Neural progenitor cell (in vitro differentiated cells): ENCODE measurements around the gene COLEC12. TPM values are rescaled to one million over a fixed set of nuclear protein-coding genes. Genes with fewer than 3 reads are reported as not detected.
"Not testable (repeated sequence)": the region's sequence is repeated elsewhere in the genome, so short reads cannot be mapped to it uniquely, and the experiment has no call there.

Source experiments
- DNase-seq: peaks from one replicate; pipeline ENCODE4 v3.0.0-alpha.2; 2016; ENCODE audit warnings: low spot score
- H2AFZ ChIP-seq: fragments of 200-600 bp; sonication (generic); replicated peaks from 2 replicates; pipeline ENCODE4 v1.6.1; 2016; ENCODE audit warnings: antibody characterized with exemption
- H3F3A ChIP-seq: fragments of 200-600 bp; sonication (generic); 2 replicates; pipeline ENCODE4 v1.6.1; 2016; ENCODE audit warnings: antibody characterized with exemption, low read depth
- H3K27ac ChIP-seq: fragments of 200-600 bp; sonication (generic); 2 replicates; pipeline ENCODE4 v1.5.1; 2016; ENCODE audit warnings: mild to moderate bottlenecking
- H3K27me3 ChIP-seq: fragments of 200-600 bp; sonication (generic); 2 replicates; pipeline ENCODE4 v1.6.1; 2016; ENCODE audit warnings: mild to moderate bottlenecking, moderate library complexity
- H3K36me3 ChIP-seq: fragments of 200-600 bp; sonication (generic); 2 replicates; pipeline ENCODE4 v1.5.1; 2016
- H3K4me1 ChIP-seq: fragments of 200-600 bp; sonication (generic); 2 replicates; pipeline ENCODE4 v1.6.1; 2016; ENCODE audit warnings: mixed run types
- H3K4me2 ChIP-seq: fragments of 200-600 bp; sonication (generic); 2 replicates; pipeline ENCODE4 v1.6.1; 2016
- H3K4me3 ChIP-seq: fragments of 200-600 bp; sonication (generic); 2 replicates; pipeline ENCODE4 v1.5.1; 2016
- H3K79me2 ChIP-seq: fragments of 200-600 bp; sonication (generic); 2 replicates; pipeline ENCODE4 v1.6.1; 2016; ENCODE audit warnings: low read depth
- H3K9ac ChIP-seq: fragments of 200-600 bp; sonication (generic); 2 replicates; pipeline ENCODE4 v1.6.1; 2016
- H3K9me3 ChIP-seq: fragments of 200-600 bp; sonication (generic); 2 replicates; pipeline ENCODE4 v1.5.1; 2016; ENCODE audit warnings: low read depth
- H4K20me1 ChIP-seq: fragments of 200-600 bp; sonication (generic); 2 replicates; pipeline ENCODE4 v1.6.1; 2016; ENCODE audit warnings: low read depth
- H3K27ac Mint-ChIP-seq: 3 replicates; pipeline ENCODE4 v1.8.0; 2021; ENCODE audit warnings: mixed read lengths
- H3K27me3 Mint-ChIP-seq: 2 replicates; pipeline ENCODE4 v1.8.0; 2022; ENCODE audit warnings: low read depth, mild to moderate bottlenecking, inconsistent platforms, moderate library complexity, mixed read lengths; ENCODE audit not compliant: insufficient read depth
- H3K36me3 Mint-ChIP-seq: 3 replicates; pipeline ENCODE4 v1.8.0; 2021; ENCODE audit warnings: mixed read lengths
- H3K4me1 Mint-ChIP-seq: 3 replicates; pipeline ENCODE4 v1.8.0; 2021; ENCODE audit warnings: mixed read lengths
- H3K4me3 Mint-ChIP-seq: 3 replicates; pipeline ENCODE4 v1.8.0; 2021; ENCODE audit warnings: mild to moderate bottlenecking, moderate library complexity, mixed read lengths
- H3K9me3 Mint-ChIP-seq: 3 replicates; pipeline ENCODE4 v1.8.0; 2020; ENCODE audit warnings: mixed read lengths
- EZH2 ChIP-seq: fragments of 200-600 bp; sonication (generic); IDR thresholded peaks from 2 replicates; pipeline ENCODE4 v1.6.1; 2017; ENCODE audit warnings: antibody characterized with exemption, mild to moderate bottlenecking, moderate library complexity
- EZH2phosphoT487 ChIP-seq: fragments of 200-600 bp; sonication (generic); IDR thresholded peaks from 2 replicates; pipeline ENCODE4 v1.6.1; 2017; ENCODE audit warnings: antibody characterized with exemption
- total RNA-seq: library from RNA; depleted of rRNA; stranded (reverse); fragments of >200 nt; gene quantifications from 2 replicates; pipeline ENCODE4 v1.2.3, GENCODE V29; 2015; ENCODE audit warnings: low replicate concordance
- TF ChIP-seq, protein P1 (sequence below): fragments of 200-600 bp; sonication (generic); IDR thresholded peaks from 2 replicates; pipeline ENCODE4 v1.5.1; 2017; ENCODE audit warnings: antibody characterized with exemption, mild to moderate bottlenecking

Gene COLEC12
- total RNA-seq, 1 donor from 2014 or later, result 2.0 TPM

DNA sequence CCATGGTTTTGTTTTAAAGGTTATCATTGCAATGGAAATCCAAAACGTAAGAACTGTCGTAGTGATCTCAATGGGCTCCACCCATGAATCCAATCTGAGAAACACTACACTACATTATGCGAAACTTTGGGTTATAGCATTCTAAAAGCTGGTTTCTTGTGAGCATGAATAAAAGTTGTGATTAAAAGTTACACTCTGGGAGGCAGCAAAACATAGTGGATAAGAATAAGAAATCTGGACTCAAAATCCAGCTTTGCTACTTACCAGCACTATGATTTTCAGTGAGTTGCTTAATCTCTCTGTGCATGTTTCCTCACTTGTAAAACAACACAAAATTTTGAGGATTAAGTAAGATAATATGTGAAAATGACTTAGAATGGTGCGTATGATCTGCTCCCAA is 207.0 kb downstream of the COLEC12 start:
- no peaks in the 10 kb centered on the region for H3K9me3 ChIP-seq
- no peak overlapping the region for H3K27ac Mint-ChIP-seq
- H3K27ac ChIP-seq, result no peak overlapping the region
- H3K4me3 ChIP-seq, result no peak overlapping the region
- no peaks in the 10 kb centered on the region for H3K27me3 ChIP-seq
- H3K4me3 Mint-ChIP-seq, result no peak overlapping the region
- no peak overlapping the region for H3K9ac ChIP-seq
- no peaks in the 10 kb centered on the region for H3K79me2 ChIP-seq
- H4K20me1 ChIP-seq, result no peaks in the 10 kb centered on the region
- TF ChIP-seq, protein P1, sequence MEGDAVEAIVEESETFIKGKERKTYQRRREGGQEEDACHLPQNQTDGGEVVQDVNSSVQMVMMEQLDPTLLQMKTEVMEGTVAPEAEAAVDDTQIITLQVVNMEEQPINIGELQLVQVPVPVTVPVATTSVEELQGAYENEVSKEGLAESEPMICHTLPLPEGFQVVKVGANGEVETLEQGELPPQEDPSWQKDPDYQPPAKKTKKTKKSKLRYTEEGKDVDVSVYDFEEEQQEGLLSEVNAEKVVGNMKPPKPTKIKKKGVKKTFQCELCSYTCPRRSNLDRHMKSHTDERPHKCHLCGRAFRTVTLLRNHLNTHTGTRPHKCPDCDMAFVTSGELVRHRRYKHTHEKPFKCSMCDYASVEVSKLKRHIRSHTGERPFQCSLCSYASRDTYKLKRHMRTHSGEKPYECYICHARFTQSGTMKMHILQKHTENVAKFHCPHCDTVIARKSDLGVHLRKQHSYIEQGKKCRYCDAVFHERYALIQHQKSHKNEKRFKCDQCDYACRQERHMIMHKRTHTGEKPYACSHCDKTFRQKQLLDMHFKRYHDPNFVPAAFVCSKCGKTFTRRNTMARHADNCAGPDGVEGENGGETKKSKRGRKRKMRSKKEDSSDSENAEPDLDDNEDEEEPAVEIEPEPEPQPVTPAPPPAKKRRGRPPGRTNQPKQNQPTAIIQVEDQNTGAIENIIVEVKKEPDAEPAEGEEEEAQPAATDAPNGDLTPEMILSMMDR, result no peak
- no peak for TF ChIP-seq EZH2
- TF ChIP-seq EZH2phosphoT487, result no peak
- H2AFZ ChIP-seq, result no peak overlapping the region
- H3K4me2 ChIP-seq, result no peak overlapping the region
- no peaks in the 10 kb centered on the region for H3F3A ChIP-seq
- no peak for DNase-seq
- H3K27me3 Mint-ChIP-seq, result peaks cover 6% of the 10 kb centered on the region
- no peaks in the 10 kb centered on the region for H3K36me3 Mint-ChIP-seq
- H3K4me1 Mint-ChIP-seq, result peaks cover 10% of the 10 kb centered on the region
- peaks cover 2% of the 10 kb centered on the region for H3K9me3 Mint-ChIP-seq
- H3K4me1 ChIP-seq, result no peaks in the 10 kb centered on the region
- no peaks in the 10 kb centered on the region for H3K36me3 ChIP-seq

DNA sequence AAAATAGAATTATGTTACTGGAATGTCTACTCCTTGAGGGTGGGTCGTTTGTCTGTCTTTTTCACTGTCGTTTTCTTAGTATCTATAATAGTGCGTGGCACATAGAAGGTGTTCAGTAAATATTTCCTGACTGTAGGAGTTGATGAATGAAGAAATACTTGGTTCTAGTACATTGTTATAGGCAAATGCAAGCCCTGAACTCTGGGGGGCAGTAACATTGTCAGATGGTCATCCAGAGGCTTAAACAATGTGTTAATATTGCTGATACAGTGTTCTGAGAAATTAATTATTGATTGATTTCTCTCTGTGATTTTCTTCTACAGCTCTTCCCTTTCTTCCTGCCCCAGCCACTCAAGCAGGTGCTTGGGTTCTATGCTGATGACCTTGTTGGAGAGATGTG is 208.2 kb downstream of the COLEC12 start:
- Histone ChIP-seq H3K27me3 (no peaks in the 10 kb centered on the region), H3K36me3 (no peaks in the 10 kb centered on the region), H4K20me1 (no peaks in the 10 kb centered on the region), H3K79me2 (no peaks in the 10 kb centered on the region), H3K27ac (no peak overlapping the region), H3K9ac (no peak overlapping the region), H3K4me1 (no peaks in the 10 kb centered on the region), H3F3A (no peaks in the 10 kb centered on the region), H2AFZ (no peak overlapping the region), H3K9me3 (no peaks in the 10 kb centered on the region), H3K4me3 (no peak overlapping the region), H3K4me2 (no peak overlapping the region)
- Mint-ChIP-seq H3K27me3 (peaks cover 6% of the 10 kb centered on the region), H3K9me3 (peaks cover 2% of the 10 kb centered on the region), H3K27ac (no peak overlapping the region), H3K4me3 (no peak overlapping the region), H3K36me3 (no peaks in the 10 kb centered on the region), H3K4me1 (peaks cover 10% of the 10 kb centered on the region)
- TF ChIP-seq, protein P1, result no peak
- TF ChIP-seq EZH2 (no peak), EZH2phosphoT487 (no peak)
- no peak for DNase-seq

DNA sequence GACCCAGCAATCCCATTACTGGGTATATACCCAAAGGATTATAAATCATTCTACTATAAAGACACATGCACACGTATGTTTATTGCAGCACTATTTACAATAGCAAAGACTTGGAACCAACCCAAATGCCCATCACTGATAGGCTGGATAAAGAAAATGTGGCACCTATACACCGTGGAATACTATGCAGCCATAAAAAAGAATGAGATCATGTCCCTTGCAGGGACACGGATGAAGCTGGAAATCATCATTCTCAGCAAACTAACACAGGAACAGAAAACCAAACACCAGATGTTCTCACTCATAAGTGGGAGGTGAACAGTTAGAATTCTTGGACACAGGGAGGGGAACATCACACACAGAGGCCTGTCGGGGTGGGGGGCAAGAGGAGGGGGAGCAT is 210.5 kb downstream of the COLEC12 start:
- H3K36me3 ChIP-seq, H3K9ac ChIP-seq, H3K36me3 Mint-ChIP-seq, H3K4me1 Mint-ChIP-seq, DNase-seq, H2AFZ ChIP-seq, H3K4me3 ChIP-seq, H3K27ac ChIP-seq, H3K27me3 Mint-ChIP-seq, H4K20me1 ChIP-seq, H3K9me3 ChIP-seq, H3K27me3 ChIP-seq, H3K79me2 ChIP-seq, H3K9me3 Mint-ChIP-seq, H3K4me3 Mint-ChIP-seq, H3K4me1 ChIP-seq, H3K27ac Mint-ChIP-seq, H3F3A ChIP-seq, H3K4me2 ChIP-seq: not testable (repeated sequence)

DNA sequence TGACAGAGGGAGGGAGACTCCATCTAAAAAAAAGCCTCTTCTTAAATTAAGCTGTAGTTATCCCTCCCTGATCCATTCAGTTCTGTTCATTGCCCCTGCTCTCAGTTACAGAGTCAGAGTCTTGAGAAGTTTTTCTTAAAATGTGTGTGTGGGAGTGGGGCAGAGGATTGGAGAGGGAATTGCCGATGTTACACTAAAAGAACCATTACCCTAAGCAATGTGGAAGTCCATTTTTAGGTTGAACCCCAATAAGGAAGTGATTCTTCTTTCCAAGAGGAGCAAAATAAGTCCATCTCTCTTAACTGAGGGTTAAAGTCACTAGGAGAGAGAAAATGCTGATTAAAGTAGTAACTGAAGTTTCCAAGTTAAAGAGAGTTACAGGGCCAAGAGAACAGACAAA is 211.5 kb downstream of the COLEC12 start:
- H3K36me3 Mint-ChIP-seq, result no peaks in the 10 kb centered on the region
- Histone ChIP-seq H3K9me3 (no peaks in the 10 kb centered on the region), H3K4me2 (no peak overlapping the region), H3F3A (no peaks in the 10 kb centered on the region), H3K27ac (no peak overlapping the region), H4K20me1 (no peaks in the 10 kb centered on the region), H3K36me3 (no peaks in the 10 kb centered on the region), H3K79me2 (no peaks in the 10 kb centered on the region), H3K27me3 (no peaks in the 10 kb centered on the region), H3K4me1 (no peaks in the 10 kb centered on the region), H3K4me3 (no peak overlapping the region), H3K9ac (no peak overlapping the region), H2AFZ (no peak overlapping the region)
- H3K27ac Mint-ChIP-seq, result no peak overlapping the region
- H3K9me3 Mint-ChIP-seq, result no peaks in the 10 kb centered on the region
- TF ChIP-seq, protein P1, result no peak
- TF ChIP-seq EZH2 (no peak), EZH2phosphoT487 (no peak)
- no peak for DNase-seq
- no peaks in the 10 kb centered on the region for H3K4me1 Mint-ChIP-seq
- H3K4me3 Mint-ChIP-seq, result no peak overlapping the region
- H3K27me3 Mint-ChIP-seq, result peaks cover 4% of the 10 kb centered on the region
